HG02870 (cell line): Measurements from ENCODE around the gene FIG4.
"Not testable (repeated sequence)": the region's sequence is repeated elsewhere in the genome, so short reads cannot be mapped to it uniquely, and the experiment has no call there.

Experiments
- ATAC-seq: cut with Tn5 transposase; IDR thresholded peaks from one replicate; pipeline ENCODE4 v1.9.1; 2021; ENCODE audit warnings: mild to moderate bottlenecking, moderate library complexity; ENCODE audit not compliant: unreplicated experiment

FIG4 gene

DNA sequence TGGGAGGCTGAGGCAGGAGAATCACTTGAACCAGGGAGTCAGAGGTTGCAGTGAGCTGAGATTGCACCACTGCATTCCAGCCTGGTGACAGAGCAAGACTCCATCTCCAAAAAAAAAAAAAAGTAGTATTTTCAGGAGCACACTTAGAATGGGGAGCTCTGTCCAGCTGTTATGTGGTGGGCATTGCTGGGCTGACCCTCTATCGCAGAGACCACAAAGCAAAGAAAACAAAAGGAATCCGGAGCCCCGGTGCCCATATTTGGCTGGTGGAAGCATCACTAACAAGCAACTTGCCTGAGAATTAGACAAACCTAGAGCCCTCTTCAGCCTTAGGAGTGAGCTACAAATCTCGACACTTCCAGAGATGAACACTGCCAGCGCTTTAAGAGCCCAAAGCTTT is 149.7 kb downstream of the FIG4 start:
- no peak for ATAC-seq

DNA sequence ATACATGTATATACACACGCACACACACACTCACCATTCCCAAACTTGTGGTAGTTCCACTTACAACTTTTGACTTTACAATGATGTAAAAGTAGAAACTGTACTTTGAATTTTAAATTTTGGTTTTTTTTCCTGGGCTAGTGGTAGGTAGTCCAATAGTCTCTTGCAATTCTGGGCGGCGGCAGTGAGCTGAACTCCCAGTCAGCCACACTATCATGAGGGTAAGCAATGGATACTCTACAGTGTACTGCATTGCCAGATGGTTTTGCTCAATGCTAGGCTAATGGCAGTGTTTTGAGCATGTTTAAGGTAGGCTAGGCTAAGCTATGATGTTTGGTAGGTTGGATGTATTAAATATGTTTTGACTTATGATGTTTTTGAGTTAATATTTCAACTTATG is 150.8 kb downstream of the FIG4 start:
- no peak for ATAC-seq

DNA sequence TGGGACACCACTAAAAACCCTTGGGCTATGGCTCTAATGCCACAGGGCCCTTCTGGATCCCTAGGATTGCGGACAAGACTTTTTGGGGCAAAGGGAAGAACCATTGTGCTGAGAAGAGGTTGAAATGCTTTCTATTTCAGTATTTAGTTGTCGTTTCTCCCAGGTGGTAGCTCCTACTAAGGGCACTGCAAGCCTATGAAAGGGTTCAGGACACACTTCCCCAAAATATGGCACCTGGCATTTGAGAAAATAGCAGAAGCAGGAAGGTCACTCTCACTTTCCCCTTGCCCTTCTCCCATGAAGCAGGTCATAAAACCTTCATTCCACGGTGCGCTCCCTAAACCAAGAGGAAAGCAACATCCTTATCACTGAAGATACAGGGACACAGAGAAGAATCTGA is 161.6 kb downstream of the FIG4 start:
- no peak for ATAC-seq

DNA sequence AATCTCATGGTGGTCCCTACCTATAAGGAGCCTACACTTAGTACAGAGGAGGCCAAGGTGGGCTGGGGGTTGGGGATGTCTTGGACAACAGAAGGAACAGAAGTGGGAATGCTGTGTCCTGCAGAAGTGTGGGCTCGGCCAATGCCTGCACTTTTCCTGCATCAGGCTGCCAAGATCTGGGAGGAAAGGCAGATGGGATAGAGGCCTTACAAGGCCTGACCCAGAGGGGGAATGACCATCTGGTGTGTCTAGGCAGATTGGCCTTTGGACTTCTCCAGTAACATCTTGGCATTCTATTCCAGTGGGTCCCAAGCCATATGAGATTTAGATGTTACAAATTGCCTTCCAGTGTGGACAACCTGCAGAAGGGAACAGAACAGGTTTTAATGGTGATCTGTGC is 162.3 kb downstream of the FIG4 start:
- no peak for ATAC-seq

DNA sequence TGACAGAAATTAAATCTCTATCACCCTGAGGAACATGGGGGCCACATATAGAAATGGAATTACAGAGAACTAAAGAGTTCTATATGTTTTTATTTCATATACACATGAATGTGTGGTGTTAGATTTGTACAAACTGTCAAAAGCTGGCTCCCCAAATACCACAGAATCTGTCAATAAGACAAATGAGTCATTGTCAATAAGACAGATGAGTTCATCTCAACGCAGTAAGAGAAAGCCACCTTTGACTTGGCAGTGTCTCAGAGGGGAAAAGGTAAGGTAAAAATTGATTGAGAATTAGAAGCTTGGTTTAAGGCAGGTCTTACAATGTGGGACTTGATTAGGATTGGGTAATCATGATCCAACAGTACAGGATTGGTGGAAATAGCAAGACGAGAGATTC is 162.9 kb downstream of the FIG4 start:
- ATAC-seq, result no peak

DNA sequence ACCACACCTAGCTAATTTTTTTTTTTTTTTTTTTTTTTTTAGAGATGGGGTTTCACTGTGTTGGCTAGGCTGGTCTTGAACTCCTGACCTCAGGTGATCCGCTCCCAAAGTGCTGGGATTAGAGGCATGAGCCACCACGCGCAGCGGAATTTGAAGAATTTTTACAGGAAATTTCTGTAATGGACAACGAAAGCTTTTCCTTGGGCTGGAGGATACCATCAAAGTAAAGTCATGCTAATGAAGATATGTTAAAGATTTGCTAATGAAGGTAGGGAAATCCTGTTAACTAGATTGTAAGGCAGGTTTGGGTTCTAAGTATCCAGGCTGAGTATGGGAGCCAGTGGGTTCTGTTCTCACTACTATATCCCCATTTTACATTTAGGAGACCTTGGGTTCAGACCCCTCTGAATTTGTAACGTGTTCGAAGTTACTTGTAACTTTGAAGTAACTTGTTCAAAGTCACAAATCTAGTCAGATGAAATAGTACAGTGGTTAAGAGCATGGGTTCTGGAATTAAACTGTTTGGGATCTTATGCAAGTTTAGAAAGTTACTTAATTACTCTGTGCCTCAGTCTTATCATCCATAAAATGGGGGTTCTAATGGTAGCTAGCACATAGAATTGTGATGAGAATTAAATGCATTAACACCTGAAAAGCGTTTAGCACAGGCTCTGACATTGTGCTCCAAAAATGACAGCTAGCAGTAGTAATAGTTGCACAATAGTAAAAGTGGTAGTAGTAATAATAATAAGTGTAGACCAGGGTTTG is 163.6 kb downstream of the FIG4 start:
- no peak for ATAC-seq

DNA sequence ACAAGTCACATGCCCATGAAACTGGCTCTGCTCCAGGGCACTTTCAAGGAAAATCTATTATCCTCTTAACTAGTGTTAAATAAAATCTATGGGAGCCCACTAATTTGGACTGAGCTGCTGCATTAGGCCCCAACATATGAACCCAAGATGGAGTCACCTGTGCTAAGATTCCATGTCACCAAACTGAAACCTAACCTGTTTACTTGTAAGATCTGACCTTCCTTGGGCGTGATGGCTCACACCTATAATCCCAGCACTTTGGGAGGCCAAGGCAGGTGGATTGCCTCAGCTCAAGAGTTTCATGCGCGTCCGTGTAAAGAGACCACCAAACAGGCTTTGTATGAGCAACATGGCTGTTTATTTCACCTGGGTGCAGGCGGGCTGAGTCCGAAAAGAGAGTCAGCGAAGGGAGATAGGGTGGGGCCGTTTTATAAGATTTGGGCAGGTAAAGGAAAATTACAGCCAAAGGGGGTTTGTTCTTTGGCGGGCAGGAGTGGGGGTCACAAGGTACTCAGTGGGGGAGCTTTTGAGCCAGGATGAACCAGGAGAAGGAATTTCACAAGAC is 164.5 kb downstream of the FIG4 start:
- not testable (repeated sequence) for ATAC-seq

DNA sequence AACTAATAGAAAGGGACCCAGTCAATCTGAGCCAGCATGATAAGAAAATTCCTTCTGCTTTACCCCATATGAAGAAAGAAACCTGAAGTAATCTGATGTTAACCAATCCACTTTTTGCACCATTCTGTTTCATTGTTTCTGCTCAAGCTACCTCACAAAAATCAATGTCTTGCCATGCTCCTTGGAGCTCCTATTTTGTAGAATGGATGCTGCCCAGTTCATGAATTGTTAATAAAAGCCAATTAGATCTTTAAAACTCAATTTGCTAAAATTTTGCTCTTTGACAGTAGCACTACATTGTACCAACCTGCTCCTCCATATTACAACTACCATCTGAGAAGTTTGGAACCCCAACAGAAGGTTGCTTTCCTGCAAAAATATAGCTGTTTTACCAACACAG is 170.8 kb downstream of the FIG4 start:
- ATAC-seq, result no peak

DNA sequence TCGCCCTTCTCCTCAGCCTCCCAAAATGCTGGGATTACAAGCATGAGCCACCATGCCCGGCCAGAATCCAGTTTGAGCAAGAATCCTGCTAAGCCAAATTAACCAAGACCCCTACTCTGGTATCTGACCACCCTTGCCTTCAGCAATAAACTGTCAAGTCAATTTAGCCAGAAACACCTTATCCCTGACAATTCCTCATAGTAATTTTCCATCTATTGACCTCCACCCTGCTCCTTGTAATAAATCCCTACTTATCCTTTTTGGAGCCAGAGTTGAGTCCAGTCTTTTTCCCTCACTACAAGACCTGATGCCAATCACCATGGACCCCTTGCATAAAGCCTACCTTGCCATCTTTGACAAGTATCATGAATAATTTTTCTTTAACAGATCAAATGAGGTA is 173.0 kb downstream of the FIG4 start:
- no peak for ATAC-seq

DNA sequence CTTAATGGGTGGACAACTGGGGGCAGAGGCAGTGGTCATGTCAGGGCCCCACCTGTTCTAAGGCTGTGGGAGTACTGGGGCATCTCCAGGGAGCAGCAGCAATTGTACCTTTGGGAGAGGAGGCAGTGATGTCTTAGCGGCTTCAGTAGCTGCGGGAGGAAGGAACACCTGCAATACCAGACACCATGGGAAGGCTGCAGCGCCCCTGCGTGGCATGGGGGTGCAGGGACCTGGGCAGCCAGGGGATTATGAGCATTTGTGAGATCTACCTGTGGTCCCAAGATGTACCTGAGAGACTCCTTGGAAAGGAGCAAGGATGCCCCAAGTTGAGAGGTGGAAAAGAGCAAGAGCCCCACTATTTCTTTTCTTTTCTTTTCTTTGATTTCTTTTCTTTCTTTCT is 174.9 kb downstream of the FIG4 start:
- ATAC-seq, result no peak

DNA sequence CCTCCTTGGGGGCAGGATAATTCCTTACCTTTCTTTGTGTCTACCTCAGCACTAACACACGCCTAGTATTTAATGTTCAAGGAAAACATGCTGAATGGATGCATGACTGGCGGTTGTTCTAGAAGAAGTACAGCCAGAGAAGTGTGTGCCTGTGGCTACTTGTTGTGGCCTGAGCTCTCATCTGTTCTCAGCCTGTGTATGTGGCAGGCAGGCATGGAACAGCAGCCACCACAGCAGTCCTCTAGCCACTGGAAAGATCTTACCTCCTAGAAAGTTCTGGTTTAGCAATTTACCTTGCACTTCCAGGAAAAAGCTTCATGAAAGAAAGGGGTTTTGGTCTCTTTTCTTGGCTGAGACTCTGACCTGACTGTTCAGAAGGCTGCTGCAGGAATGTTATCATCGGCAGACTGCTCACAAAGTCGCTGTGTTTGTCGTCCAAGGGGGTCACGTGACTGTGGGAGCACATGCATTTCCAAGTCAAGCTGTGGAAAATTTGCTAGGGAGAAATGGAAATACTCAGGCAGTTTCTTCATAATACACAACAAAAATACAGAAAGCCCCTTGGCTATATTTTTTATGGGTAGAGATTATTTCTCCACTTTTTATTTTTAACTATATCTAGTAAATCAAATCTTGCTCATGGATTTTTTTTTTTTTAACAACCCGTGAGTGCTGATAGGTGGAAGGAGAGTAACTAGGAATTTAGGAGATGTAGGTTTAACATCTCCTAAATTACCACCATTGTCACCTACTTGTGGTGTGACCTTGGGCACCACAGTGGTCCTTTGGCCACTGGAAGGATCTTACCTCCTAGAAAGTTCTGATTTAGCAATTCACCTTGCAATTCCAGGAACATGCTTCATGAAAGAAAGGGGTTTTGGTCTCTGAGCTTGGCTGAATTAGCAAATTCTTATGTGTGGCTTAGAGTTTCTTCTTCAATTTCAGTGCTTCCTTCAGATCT is 176.2 kb downstream of the FIG4 start:
- no peak for ATAC-seq

DNA sequence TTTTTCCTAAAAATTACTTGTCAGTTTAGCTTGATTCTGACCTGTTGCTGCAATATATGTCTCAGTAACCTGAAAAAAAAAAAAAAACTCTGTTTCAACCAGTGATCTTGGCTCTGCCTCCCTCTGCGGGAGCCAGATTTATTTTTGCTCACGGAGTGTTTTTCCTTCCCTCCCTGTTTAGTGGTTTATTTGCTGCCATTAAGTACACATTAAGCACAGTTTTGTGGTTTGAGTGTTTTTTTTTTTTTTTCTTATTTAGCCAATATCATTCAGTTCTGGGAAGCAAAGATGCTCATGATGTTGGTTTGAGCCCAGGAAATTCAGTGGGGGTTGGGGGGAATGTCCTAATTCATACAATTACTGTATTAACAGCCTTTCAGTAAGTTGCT is 176.9 kb downstream of the FIG4 start:
- ATAC-seq, result no peak

DNA sequence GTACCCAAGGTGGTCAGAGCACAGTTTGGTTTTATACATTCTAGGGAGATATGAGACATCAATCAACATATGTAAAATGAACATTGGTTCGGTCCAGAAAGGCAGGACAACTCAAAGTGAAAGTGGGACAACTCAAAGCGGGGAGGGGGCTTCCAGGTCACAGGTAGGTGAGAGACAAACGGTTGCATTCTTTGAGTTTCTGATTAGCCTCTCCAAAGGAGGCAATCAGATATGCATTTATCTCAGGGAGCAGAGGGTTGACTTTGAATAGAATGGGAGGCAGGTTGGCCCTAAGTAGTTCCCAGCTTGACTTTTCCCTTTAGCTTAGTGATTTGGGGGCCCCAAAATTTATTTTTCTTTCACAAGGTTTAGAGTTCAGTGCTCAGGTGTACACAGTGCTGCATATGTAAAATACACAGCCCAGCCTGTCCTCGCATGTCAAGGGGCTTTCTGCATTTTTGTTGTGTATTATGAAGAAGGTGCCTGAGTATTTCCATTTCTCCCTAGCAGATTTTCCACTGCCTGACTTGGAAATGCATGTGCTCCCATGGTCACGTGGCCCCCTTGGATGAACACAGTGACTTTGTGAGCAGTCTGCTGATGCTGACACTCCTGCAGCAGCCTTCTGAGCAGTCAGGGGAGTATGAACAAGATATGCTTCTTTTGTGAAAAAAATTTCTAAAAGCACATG is 178.4 kb downstream of the FIG4 start:
- ATAC-seq, result not testable (repeated sequence)

DNA sequence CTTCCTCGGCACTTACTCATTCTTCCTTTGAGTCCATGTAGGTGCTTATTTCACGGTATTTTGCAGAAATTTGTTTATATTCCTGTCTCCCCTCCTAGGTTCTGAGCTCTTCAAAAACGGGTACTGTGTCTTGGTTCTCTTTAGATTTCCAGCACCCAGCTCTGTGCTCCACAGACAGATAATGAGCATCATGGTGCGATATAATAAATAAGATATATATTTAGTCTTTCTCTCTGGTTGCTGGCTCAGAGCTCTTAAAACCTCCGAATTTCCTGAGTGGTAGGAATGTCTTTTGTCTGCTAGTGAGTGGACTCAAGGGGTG is 179.0 kb downstream of the FIG4 start:
- no peak for ATAC-seq

DNA sequence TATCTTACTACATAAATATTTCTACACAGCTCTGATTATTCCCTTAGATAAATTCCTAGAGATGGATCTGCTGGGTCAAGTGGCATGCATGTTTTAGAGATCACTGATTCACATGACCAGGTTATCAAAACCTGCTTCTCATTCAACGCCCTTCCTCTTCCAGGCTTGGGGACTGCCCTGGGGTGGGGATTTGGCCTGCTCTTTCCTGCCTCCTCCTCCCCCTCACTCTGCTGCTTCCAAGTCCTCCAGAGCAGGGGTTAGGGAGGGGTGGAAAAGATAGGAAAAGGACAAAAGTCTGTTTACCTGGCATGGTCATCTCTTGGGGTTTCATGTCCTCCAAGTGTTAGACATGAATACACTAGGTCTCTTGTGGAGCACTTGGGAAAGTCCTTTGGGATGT is 181.5 kb downstream of the FIG4 start:
- no peak for ATAC-seq

DNA sequence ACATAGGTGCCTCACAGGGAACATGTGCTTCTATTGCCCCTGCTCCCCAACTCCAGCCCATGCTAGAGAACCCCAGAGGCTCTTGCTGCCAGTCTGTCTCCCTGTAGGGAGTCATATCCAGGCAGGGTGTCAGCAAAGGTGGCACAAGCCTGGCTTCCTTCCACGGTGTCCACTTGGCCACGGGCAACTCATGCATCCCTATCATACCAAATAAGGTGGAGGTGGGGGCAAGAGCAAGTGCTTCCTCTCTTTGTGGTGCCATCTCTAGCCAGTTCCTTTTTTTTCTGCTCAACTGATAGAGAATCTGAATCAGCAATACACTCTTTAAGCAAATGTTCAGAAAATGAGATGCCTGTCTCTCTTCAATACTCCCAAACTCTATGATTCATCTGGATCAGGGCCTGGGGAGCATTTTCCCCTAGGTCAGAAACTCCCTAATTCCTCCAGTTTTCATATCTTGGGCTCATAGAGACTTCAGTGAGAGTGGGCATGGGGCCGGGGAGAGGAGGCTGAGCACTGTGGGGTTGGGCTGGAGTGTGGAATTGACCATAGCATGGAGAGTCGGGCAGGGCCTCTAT is 182.0 kb downstream of the FIG4 start:
- ATAC-seq, result no peak

DNA sequence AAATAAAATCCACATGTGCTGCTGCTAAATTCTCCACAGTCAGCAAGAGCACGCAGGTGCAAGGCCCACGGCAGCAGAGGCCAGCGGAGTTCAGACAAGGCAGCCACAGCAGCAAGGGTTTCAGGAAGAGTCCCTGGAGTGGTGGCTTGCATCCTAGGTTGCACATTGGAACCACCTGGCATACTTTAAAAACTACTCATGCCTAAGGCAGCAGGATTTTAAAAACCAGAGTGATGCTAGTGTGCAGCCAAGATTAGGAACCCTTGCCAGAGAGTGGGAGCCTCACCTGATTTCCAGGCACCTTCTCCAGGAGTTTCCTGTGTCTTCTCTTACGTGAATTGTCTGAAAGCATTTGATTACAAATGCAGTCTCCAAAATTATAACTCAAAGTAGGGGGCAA is 183.0 kb downstream of the FIG4 start:
- ATAC-seq, result no peak

DNA sequence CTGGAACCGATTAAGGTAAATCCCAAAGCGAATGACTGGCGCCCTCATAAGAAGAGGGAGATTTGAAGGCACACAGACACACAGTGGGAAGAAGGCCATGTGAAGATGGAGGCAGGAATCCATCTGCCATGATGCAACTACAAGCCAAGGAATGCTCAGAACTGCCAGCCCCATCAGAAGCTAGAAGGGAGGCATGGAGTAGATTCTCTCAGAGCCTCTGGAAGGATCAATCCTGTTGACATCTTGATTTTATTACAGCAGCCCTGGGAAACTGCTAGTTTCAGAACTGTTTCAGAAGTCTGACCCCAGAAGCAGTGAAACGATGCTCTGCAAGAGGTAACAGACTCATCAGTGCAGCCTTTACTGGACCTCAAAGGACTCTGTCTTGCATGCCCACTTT is 183.5 kb downstream of the FIG4 start:
- no peak for ATAC-seq
